ENCODE data around the gene APOBEC2.

The APOBEC2 gene

GRCh38 chr6:41059556-41059955 is 6.6 kb downstream of the APOBEC2 start:
- DNase-seq (ENCODE audit: low spot score), result no peak

- DNase-seq (ENCODE audit: low spot score), result no peak
Observed at GRCh38 chr6:41061196-41061726, 8.3 kb downstream of the APOBEC2 start.

- no peak for DNase-seq (ENCODE audit: low spot score)
Observed at GRCh38 chr6:41062056-41062455, 9.1 kb downstream of the APOBEC2 start.

GRCh38 chr6:41063884-41064285 is 10.9 kb downstream of the APOBEC2 start:
- no peak for DNase-seq (ENCODE audit: low spot score)

- DNase-seq (ENCODE audit: low spot score), result no peak
Observed at GRCh38 chr6:41064841-41065240, 11.8 kb downstream of the APOBEC2 start.

GRCh38 chr6:41065550-41066026 is 12.6 kb downstream of the APOBEC2 start:
- no peak for DNase-seq (ENCODE audit: low spot score)

- DNase-seq (ENCODE audit: low spot score), result peak; percentile 36
Observed at GRCh38 chr6:41066867-41067304, 13.9 kb downstream of the APOBEC2 start.

GRCh38 chr6:41071501-41071922 is 18.5 kb downstream of the APOBEC2 start:
- DNase-seq (ENCODE audit: low spot score), result no peak

- peak; percentile 57 for DNase-seq (ENCODE audit: low spot score)
Observed at GRCh38 chr6:41071923-41072835, 19.2 kb downstream of the APOBEC2 start, which contains the start of gene OARD1. Gene OARD1, minus strand, starts transcription at chr6:41072356. Its CDS starts 722 bp downstream, at chr6:41071634.

GRCh38 chr6:41072836-41073202 is 19.8 kb downstream of the APOBEC2 start, which contains the start of gene NFYA:
Gene NFYA, plus strand, starts transcription at chr6:41072974. Its CDS starts 6,116 bp downstream, at chr6:41079090.
- DNase-seq (ENCODE audit: low spot score), result peak; percentile 98

- DNase-seq (ENCODE audit: low spot score), result peak; percentile 81
Observed at GRCh38 chr6:41073203-41073967, 20.4 kb downstream of the APOBEC2 start.

GRCh38 chr6:41073968-41074691 is 21.1 kb downstream of the APOBEC2 start:
- DNase-seq (ENCODE audit: low spot score), result no peak

- no peak for DNase-seq (ENCODE audit: low spot score)
Observed at GRCh38 chr6:41074692-41075436, 21.9 kb downstream of the APOBEC2 start.

GRCh38 chr6:41075651-41076626 is 22.9 kb downstream of the APOBEC2 start:
- no peak for DNase-seq (ENCODE audit: low spot score)

GRCh38 chr6:41077536-41077935 is 24.5 kb downstream of the APOBEC2 start:
- no peak for DNase-seq (ENCODE audit: low spot score)

- no peak for DNase-seq (ENCODE audit: low spot score)
Observed at GRCh38 chr6:41078101-41078500, 25.1 kb downstream of the APOBEC2 start.

- no peak for DNase-seq (ENCODE audit: low spot score)
Observed at GRCh38 chr6:41079080-41079479, 26.1 kb downstream of the APOBEC2 start.

GRCh38 chr6:41080621-41081020 is 27.6 kb downstream of the APOBEC2 start:
- no peak for DNase-seq (ENCODE audit: low spot score)

GRCh38 chr6:41083072-41083471 is 30.1 kb downstream of the APOBEC2 start:
- no peak for DNase-seq (ENCODE audit: low spot score)

- DNase-seq (ENCODE audit: low spot score), result no peak
Observed at GRCh38 chr6:41085182-41085581, 32.2 kb downstream of the APOBEC2 start.

Data from germinal center (tissue), 1 donor.